AG09309 (cell line): ENCODE data around the gene APLP1.

Experiments
- DNase-seq: peaks from one replicate; pipeline ENCODE4 v3.0.0-alpha.2; 2010; ENCODE audit warnings: low read depth
- H3K4me3 ChIP-seq: 2 replicates; pipeline ENCODE4 v1.5.1; 2011; ENCODE audit warnings: mild to moderate bottlenecking, low read depth, low read length, moderate library complexity; ENCODE audit not compliant: control insufficient read depth
- TF ChIP-seq, protein P1 (sequence below): IDR thresholded peaks from 2 replicates; pipeline ENCODE4 v1.5.1; 2011; ENCODE audit warnings: mild to moderate bottlenecking, low read depth, low read length, inconsistent platforms; ENCODE audit not compliant: insufficient read depth, control insufficient read depth; ENCODE audit errors: missing control alignments

The APLP1 gene

GRCh38 chr19:35870798-35871197 lies 2.4 kb downstream of the APLP1 start:
- TF ChIP-seq, protein P1, sequence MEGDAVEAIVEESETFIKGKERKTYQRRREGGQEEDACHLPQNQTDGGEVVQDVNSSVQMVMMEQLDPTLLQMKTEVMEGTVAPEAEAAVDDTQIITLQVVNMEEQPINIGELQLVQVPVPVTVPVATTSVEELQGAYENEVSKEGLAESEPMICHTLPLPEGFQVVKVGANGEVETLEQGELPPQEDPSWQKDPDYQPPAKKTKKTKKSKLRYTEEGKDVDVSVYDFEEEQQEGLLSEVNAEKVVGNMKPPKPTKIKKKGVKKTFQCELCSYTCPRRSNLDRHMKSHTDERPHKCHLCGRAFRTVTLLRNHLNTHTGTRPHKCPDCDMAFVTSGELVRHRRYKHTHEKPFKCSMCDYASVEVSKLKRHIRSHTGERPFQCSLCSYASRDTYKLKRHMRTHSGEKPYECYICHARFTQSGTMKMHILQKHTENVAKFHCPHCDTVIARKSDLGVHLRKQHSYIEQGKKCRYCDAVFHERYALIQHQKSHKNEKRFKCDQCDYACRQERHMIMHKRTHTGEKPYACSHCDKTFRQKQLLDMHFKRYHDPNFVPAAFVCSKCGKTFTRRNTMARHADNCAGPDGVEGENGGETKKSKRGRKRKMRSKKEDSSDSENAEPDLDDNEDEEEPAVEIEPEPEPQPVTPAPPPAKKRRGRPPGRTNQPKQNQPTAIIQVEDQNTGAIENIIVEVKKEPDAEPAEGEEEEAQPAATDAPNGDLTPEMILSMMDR: no peak
- DNase-seq: no peak
- no peak overlapping the region for H3K4me3 ChIP-seq

DNA sequence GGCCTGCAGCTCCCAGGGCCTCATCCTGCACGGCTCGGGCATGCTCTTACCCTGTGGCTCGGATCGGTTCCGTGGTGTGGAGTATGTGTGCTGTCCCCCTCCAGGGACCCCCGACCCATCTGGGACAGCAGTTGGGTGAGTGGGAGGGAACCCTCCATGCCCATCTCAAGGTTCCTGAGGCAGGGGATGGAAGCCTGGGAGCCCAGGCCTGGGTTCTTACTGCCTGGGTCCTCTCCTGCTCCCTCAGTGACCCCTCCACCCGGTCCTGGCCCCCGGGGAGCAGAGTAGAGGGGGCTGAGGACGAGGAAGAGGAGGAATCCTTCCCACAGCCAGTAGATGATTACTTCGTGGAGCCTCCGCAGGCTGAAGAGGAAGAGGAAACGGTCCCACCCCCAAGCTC lies 3.2 kb downstream of the APLP1 start:
- no peak for DNase-seq
- no peak overlapping the region for H3K4me3 ChIP-seq
- TF ChIP-seq, protein P1: no peak

GRCh38 chr19:35872180-35872579 lies 3.8 kb downstream of the APLP1 start:
- no peak for DNase-seq
- TF ChIP-seq, protein P1: no peak
- no peak overlapping the region for H3K4me3 ChIP-seq

- no peak for DNase-seq
- TF ChIP-seq, protein P1: no peak
- H3K4me3 ChIP-seq: no peak overlapping the region
Observed at GRCh38 chr19:35874392-35874930, 6.1 kb downstream of the APLP1 start.

GRCh38 chr19:35879068-35879467 lies 10.7 kb downstream of the APLP1 start:
- TF ChIP-seq, protein P1: no peak
- H3K4me3 ChIP-seq: no peak overlapping the region
- no peak for DNase-seq

DNA sequence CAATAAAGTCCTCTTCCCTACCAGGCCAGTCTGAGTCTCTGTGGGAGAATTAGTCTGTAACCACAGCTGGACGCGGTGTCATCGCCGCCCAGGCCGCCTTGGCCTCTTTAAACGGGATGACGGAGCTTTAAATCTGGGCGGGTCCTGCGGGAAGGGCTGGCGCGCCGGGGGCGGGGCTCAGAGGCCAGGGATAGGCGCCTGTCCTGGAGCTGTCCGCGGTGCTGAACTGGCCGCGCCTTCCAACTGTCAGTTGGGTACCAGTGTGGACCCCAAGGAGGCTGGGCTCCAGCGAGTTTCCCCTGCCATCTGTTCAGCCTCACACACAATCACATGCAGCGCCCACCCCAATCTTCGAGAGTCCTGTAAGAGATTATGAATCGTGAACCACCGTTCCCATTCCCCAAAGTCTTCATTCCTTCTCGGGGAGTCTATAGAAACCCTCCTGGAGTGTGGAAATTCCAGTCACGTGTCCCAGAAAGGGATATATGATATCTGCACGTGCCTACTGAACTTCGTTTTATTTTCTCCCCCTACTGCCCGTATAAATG lies 11.5 kb downstream of the APLP1 start:
- peak; percentile 53 for DNase-seq
- TF ChIP-seq, protein P1: no peak
- no peak overlapping the region for H3K4me3 ChIP-seq
